Stimulated activated CD4-positive, alpha-beta T cell treated with anti-CD3 and anti-CD28 coated beads, Interleukin-1b, Interleukin-23, amount 100 ng/mL, for 48 hours (primary cell): ENCODE results near the gene TGIF2.
A peak's percentile ranks its signal among the peaks of the same experiment; 100 is the strongest.
"Not testable (repeated sequence)": the region's sequence is repeated elsewhere in the genome, so short reads cannot be mapped to it uniquely, and the experiment has no call there.

Experiments used
- DNase-seq: peaks from one replicate; pipeline ENCODE4 v3.0.0-alpha.2; 2020

The TGIF2 gene

DNA sequence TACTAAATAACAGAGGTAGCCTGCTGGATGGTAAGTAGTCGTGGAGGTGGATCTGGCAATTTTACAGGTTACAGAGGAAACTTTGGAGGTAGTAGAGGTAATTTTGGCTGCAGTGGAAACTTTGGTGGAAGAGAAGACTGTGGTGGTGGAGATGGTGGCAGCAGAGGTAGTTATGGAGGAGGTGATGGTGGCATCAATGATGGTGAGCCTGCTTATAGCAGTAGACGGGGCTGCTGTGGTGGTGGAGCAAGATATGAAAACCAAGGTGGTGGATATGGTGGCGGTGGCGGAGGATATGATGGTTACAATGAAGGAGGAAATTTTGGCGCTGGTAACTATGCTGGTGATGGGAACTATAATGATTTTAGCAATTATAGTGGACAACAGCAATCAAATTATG, 47.5 kb downstream of the TGIF2 start:
- DNase-seq: no peak

DNA sequence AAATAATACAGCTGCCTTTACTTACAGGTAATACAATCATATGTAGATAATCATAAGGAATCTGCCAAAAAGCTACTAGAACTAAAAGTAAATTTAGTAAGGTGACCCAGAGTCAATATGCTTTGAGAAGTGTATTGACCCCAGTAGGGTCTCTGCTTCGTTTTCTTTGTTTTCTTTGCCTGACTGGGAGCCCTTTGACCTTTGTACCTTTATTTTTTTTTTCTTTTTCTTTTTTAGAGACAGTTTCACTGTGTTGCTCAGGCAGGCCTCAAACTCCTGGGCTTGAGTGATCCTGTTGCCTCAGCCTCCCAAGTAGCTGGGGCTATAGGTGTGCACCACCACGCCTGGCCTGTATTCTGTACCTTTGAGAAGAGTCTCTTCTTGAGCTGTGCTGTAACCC, 50.0 kb downstream of the TGIF2 start:
- DNase-seq: no peak

DNA sequence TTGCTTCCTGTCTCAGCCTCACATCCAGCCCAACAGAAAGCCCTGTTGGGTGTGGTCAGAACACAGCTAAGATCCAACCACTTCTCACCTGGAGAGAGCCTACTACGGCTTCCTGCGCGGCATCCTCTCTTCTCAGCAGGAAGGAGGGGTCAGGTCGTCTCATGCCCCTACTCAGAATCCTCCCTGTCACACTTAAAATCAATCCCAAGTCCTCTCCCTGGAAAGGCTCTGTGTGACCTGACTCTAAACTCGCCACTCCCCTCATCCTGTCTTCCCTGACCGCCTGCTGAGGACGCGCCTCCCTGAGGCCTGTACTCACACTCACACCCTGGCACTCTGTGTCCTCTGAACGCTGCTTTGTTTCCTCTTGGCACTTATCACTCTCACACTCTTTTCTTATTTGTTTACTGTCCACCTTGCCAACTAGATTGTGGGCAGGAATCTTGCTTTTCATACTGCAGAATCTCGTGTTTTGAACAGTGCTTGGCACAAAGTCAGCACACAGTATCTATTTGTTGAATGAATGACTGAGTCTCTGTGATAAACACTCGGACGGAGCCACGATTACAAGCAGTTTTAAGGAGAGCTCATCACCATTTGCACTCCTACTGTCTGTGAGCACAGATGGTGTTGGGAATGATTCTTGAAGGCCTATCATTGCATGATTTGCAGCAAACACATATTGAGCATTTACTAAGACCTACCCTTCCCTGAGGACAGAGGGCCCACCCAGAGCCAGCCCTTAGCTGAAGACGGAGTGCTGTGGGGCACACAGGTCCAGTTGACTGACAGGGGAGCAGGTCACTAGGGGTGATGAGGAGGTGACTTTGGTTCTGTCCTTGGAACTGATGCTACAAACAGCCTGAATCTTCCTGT, 50.9 kb downstream of the TGIF2 start:
- no peak for DNase-seq

DNA sequence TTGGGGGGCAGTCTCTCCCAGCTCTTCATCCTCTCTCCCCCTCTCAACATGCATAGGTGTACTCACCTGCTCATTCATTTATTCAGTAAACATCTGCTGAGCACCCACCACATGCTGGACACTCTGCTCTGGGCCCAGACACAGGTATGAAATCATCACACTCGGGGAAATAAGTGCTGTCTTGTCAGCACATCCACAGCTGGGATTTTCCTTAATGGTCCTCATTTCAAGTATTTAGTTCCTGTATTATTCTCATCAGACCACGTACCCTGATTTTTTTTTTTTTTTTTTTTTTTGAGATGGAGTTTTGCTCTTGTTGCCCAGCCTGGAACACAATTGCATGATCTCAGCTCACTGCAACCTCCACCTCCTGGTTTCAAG, 51.5 kb downstream of the TGIF2 start:
- no peak for DNase-seq

DNA sequence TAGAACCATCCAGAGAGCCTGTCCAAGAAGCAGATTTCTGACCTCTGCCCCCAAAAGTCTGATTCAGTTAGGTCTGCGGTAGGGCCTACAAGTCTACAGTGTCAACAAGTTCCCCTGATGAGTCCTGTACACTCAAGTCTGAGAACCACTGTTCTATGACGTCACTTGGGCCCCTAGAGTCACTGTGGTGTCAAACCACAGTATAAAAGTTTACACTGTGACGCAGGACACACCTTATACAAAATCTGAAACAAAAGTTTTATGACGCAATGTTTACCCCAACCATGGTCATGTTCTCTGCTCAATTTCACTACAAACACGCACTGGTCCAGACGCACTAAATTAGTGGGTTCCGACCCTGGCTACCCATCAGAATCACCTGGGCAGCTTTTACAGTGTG, 54.7 kb downstream of the TGIF2 start:
- DNase-seq: no peak

DNA sequence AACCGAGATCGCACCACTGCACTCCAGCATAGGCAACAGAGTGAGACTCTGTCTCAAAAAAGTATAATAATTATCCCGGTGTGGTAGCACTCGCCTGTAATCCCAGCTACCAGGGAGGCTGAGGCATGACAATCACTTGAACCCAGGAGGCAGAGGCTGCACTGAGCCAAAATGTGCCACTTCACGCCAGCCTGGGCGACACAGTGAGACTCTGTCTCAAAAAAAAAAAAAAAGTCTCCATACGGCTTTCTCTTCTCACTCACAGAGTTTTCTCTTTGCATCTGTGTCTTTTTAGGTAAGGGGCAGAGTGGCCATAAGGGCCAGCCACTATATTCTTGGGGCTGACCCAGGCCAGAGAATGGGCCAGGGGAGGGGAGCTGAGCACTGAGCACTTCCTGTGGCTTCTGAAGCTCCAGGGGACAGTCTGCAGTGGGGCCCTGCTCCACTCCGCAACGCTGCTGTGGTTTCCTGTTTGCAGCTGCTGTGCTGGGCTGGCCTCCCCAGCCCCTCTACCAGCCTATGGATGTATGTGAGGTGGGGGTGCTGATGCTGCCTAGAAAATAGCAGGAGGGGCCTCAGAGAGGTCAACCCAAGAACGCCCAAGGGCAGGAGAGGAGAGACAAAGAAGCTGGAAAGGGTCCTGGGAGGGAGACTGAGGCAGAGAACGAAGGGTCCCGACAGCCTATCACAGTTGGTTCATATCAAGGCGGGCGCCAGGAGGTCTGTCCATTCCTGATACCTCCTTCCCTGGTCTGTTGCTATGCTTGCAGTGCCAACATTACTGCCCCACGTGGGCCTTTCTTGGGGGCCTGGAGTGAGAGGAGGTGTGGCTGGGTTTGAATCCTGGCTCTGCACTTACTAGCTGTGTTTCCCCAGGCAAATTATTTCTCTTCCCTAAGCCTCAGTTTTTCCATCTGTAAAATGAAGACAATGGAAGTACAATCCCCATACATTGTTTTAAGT, 56.6 kb downstream of the TGIF2 start:
- peak; percentile 37 for DNase-seq

DNA sequence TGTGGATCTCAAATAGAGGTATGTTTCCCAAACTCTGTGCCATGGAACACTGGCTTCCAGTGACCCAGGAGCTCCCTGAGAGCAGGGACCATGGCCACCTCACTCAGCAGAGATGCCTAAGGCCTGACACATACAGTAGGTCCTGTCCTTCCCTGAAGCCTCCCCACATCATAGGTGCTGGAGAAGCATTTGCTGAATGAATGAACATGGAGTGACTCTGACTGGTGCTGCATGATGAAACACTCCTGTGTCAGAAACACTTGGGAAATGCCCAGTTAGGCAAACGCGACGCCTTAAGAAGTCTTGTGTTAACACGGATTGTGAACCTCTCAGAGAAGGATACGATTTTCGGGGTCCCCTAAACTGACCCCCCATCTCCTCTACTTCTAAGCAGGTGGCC, 58.2 kb downstream of the TGIF2 start:
- no peak for DNase-seq

DNA sequence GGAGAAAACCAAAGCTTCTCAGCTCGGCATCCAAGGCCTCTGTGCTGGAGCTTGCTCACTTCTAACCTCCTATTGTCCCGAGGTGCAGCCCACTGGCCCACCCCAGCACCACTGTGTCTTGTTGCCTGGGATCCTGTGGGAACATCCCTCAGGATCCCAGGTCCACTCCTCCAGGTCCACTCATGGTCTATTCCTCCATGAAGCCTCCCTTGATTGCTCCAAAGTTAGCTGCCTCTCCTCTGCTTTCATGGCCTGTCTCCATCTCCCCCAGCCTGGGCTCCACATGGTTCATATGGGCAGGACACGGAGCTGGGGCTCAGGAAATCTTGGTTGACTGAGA, 58.7 kb downstream of the TGIF2 start:
- no peak for DNase-seq

DNA sequence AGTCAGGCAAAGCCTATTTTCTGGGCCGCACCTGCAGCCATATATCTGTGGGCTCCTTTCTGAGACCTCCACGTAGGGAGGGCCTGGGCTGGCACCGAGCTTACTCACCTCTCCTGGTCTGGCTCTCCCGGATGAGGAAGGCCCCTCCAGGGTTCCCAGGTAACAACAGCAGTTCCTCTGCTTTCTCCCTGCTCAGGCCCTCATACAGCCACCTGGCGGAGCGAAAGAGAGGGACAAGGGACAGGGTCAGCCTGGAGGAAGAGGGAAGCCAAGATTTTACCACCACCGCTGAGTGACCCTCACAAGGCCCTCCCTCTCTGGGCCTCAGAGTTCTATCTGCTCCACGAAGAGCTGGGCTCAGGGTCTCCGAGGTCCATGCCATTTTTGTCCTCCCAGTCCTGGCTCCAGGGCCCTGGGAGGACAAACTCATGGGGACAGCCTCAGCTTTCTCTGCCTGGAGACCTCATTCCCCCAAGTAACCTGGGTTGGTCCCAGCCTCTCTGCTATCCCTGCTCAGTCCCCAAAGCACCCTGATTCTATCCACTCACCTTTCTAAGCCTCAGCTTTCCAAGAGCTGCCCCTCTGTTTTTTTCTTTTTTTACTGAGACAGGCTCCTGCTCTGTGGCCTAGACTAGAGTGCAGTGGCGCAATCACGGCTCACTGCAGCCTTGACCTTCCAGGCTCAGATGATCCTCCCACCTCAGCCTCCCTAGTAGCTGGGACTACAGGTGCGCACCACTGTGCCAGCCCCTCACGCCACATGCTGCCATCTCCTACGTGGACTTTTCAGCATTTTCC, 59.3 kb downstream of the TGIF2 start:
- DNase-seq: no peak

DNA sequence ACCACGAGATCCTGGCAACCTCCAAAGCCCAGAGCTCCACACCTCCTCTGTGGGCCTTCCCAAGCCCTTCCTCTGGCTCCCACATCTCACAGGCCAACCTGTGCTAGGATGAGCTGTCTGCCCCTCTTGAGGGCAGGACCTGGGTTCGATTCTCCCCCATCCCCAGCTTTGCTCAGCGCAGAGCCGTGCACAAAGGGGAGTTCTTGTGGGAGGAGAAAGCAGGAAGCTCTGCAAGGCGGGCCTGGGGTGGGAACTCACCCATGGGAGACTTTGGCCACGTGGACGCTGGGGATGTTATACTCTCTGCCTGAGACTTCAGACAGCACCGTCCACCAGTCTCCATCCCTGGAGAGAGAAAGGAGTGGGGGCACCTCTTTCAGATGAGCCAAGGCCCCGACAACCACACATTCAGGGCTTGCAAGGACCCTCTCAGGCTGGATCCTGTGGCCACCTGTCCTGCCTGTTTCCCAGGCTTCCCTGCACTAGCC, 59.9 kb downstream of the TGIF2 start:
- DNase-seq: no peak

DNA sequence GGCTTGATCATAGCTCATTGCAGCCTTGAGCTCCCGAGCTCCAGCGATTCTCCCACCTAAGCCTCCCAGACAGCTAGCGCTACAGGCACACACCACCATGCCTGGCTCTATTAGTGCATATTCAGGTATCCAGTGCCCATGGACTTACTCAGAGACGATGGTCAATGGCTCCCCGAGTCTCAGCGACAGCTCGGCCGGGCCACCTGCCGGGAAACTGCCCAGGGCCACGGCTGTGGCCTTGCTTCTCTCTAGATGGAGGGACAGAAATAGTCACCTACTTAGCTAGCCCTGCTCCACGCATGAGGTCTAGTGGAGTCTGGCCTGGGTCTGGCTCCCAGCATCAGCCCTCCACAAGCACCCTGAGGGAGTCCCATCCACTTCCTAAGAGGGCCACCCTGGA, 60.9 kb downstream of the TGIF2 start:
- DNase-seq: no peak

DNA sequence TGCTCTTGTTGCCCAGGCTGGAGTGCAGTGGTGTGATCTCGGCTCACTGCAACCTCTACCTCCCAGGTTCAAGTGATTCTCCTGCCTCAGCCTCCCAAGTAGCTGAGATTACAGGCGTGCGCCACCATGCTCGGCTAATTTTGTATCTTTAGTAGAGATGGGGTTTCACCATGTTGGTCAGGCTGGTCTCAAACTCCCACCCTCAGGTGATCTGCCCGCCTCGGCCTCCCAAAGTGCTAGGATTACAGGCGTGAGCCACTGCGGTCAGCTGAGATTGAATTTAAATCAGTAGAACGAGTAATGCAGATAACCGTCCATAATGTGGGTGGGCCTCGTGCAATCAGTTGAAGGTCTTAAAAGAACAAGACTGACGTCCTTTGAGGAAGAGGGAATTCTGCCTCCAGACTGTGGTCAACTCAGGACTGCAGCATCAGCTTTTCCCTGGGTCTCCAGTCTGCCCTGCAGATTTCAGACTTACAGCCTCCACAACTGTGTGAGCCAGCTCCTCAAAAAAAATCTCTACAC, 65.5 kb downstream of the TGIF2 start:
- not testable (repeated sequence) for DNase-seq

DNA sequence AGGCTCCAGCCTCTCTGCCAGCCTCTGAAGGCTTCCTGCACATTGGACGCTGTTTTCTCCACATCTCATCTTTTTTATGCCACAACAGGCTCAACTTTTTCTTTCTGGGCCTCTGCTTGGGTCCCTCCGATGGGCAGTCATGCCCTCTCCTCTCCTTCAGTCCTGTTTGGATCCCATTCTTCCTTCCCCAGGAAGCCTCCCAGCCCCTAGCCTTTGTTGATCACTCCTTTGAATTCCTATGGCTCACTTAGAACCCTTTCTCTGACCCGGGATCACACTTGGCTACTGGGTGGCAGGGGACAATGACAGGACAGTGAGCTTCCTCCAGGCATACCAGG, 68.1 kb downstream of the TGIF2 start:
- no peak for DNase-seq

DNA sequence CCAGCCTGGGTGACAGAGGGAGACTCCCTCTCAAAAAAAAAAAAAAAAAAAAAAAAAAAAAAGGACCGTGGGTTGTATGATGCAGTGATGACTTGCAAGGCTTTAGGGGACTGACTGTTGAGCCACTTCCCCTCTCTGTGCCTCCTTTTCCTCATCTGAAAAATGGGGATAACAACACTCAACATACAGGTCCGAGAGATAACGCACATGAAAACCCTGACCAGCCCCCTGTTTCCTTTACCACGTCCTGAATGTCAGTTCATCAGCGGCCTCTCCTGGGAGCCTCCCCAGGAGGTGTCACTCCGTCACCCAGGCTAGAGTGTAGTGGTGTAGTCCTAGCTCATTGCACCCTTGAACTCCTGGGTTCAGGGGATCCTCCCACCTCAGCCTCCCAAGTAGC, 68.7 kb downstream of the TGIF2 start:
- no peak for DNase-seq
